Right kidney (tissue), 1 donor: ENCODE results near the gene PBRM1.

Experiments used
- DNase-seq: peaks from one replicate; pipeline ENCODE4 v3.0.0-alpha.2; 2016

Gene PBRM1

DNA sequence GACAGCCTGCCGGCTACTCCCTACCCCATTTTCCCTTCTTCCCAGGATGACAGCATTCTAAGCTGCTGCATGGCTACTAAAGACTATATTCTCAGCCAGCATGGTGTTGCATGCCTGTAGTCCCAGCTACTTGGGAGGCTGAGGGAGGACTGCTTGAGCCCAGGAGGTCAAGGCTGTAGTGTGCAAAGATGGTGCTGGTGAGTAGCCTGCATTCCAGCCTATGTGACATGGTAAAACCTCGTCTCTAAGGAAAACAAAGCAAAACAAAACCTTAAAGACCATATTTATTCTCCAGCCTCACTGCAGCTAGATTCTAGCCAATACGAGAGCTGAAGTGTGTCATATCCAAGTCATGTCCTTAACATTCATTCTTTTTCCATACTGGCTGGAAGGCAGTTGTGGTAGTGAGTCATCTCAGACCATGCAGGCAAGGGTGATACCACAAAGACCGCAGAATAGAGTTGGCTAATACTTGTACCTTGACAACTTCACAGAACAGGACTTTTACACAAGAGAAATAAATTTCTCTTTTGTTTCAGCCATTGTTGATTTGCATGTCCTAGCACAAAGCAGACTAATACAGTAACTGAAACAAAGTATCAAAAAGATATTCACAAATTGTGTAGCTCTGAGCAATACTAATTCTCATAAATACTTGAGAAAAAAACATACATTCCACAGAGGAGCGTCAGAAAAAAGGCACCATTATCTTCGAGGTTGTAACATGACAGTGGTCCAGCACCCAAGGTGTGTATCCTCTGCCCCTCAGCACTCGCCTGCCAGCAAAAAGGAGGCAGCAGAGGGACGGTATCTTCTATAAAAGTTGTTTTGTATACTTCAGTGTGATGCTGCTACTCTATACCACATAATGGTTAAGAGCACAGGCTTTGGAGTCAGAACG is 14.8 kb downstream of the PBRM1 start:
- no peak for DNase-seq

DNA sequence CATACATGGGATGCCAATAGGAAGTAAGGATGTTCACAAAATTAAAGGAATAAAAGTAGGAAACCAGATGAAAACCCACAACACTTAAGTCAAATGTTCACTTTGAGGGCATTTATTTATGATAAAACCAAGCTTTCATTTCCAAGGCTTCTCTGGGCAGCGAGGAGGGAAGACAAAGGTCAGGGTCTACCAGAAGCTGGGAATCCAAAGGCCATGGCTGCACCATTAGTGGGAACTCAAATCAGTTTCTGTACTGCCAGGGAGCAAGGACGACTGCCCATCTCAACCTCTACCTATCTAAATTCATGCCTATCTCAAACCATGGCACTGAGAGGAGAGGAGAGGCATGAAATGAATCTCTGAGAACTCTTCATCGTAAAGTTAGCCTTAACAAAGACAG is 22.6 kb downstream of the PBRM1 start:
- DNase-seq: no peak

DNA sequence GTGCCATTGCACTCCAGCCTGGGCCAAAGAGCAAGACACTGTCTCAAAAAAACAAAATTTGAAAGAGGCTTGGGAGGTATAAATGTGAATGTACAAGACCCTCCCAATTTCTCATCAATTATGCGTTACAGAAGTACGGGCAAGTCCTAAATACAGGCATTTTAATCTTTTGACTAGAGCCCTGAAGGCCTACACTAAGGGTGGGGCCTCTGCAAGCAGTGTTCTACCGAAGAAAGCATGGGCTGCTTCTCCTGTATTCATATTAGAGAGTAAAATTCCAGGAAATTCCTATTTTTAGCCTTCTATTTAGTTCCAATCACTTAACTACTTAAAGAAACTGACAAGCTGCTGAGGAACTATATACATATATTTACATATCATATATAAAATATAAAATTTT is 25.7 kb downstream of the PBRM1 start:
- DNase-seq: no peak

DNA sequence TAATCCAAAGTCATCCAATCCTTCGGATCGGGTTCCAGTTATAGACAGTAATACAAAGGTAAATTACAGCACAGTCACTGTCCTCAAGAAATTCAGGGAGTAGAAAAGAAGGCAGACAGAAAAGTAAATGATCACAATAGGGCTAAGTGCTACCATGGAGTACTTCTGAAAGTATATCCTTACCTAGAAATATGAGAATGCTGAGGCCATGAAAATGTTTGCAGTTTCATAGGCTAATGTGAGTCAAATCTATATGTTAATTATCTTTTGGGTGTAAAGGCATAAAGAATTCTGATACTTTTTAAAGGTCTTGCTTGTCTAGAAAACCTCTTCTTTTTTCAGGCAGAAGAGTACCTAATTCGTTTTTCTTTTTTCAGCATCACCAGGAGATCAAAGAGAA is 29.8 kb downstream of the PBRM1 start:
- no peak for DNase-seq

DNA sequence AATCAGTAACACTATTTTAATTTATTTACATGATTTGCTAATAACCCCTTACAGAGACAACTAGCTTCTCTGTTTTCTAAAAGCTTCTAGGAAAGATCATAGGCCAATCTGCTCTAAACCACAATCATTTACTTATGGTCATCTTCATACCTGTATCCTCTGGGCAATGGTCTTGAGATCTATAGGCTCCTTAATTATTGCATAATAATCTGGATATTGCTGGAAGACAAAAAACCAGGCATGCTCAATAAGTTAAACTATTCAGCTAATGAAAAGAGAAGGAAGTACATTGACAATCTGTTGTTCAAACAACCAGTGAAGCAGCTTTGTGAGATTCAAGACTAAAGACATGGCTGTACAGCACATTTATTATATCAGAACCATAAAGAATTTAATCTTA is 34.1 kb downstream of the PBRM1 start:
- DNase-seq: no peak

DNA sequence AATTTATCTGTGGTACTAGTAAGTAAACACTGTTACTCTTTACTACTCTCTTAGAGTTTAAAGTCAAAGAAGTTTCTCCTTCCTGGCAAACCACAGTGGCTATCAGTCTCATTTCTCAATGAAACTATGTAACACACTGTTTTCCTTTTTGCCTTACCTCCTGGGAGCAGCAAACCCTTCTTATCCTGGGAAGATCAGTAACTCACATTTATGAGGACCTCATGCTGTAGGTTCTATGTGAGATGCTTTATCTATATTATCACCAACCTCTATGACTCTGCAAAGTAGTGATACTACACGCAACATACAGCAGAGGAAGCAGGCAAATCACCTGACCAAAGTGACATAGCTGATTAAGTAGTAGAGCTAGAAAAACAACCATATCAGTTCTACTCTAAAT is 35.3 kb downstream of the PBRM1 start:
- no peak for DNase-seq

DNA sequence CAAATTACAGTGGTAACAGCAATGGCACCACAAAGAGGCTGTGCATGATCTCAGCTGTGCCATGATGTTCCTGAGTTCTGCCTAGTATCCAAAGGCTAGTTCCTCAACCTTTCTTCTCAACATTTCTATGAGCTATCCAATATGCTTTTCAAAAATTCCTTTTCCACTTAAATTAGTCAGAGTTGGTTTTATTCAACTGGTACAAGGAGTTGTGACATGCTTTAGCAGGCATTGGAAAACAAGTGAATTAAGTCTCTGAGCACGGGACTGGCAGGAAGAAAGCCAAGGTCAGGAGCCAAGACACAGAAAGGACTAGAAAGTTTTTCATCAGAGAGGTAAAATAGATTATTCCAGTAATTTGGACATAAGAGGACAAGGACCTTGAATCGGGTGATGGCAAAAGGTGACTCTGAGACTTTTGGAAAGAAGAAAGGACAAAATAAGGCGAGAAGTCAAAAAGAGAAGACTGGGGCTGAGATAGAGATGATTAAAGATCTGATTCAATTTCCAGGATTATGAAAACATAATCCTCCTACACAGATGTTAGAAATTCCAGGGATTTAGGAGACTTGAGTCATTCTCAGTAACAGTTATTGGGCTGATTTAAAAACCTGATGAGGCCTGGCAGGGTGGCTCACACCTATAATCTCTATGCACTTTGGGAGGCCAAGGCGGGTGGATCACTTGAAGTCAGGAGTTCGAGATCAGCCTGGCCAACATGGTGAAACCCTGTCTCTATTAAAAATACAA is 36.1 kb downstream of the PBRM1 start:
- DNase-seq: no peak

DNA sequence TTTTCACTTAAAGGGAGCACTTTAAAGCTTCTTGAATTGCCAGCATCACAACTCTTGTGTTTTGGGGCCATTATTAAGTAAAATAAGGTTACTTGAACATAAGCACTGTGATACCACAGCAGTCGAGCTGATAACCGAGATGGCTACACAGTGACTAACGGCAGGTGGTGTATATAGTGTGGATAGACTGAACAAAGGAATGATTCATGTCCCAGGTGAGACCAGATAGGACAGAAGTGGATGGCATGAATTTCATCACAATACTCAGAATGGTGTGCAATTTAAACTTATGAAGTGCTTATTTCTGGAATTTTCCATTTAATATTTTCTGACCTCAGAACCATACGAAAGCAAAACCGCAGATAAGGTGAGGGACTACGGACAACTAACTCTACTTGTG is 40.2 kb downstream of the PBRM1 start:
- DNase-seq: no peak

DNA sequence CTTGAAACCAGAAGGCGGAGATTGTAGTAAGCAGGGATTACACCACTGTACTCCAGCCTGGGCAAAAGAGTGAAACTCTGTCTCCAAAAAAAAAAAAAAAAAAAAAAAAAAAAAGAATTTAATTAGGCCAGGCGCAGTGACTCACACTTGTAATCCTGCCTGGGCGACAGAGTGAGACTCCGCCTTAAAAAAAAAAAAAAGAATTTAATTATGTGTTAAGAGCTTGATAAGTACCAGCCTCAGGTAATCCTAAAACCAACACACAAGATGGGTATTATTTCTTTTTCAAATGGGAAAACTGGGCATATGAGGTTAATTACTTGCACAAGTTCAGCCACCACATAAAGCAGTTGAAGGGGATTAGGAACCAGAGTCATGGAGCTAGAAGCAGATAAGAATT is 49.0 kb downstream of the PBRM1 start:
- DNase-seq: no peak

DNA sequence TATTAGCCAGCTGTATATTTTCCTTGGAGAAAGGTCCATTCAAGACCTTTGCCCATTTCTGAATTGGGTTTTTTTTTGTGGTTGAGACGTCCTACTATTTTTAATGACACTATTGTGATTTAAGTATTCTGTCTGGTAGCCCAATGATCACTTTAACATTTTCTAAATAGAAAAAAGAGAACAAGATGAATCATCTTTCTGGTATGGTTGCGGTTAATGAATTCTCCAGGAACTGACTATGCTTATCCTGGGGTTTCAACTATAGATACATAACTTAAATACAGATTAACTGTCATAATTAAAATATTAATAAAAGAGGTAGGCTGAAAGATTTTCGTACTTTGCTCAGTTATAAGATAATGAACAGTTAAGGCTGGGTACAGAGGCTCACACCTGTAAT is 51.9 kb downstream of the PBRM1 start:
- no peak for DNase-seq

DNA sequence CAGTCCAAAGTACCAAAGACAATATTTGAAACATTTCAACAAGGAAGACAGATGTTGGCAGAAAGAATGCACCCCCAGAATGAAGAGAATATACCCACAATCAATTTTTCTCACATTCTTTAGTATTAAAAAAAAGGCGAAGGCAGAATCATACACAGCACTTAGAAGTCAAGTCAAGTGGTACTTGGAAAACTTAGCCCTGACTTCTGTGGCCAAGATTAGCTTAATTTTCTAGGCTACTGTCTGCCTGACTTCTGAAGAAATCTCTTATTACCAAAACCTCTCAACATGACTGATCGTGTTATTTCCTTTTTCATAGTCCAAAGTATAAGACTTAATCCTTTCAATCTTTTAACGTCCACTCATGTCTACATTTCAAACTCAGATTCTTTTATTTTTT is 60.7 kb downstream of the PBRM1 start:
- no peak for DNase-seq

DNA sequence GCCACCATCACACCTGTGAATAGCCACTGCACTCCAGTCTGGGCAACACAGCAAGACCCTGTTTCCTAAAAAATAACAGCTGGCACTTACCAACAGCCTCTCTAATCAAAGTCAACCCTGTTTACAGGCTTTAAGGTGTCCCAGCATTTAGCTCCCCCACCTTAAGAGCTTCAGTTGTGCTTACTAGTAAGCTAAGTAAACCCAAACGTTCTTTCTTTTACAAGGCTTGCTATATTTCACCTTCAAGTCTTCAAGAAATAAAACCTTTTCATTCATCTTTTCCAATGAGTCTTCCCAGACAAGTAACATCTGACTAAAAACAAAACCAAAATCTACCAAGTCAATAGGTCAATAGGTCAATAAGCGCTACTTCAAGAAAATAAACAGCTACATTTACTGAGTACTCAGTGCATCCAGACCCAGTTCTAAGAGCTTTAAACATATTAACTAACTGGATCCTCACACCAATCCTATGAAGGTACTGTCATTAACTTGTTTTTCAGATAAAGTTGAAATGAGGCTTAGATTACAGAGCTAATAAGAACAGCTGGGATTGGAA is 62.4 kb downstream of the PBRM1 start:
- DNase-seq: no peak

DNA sequence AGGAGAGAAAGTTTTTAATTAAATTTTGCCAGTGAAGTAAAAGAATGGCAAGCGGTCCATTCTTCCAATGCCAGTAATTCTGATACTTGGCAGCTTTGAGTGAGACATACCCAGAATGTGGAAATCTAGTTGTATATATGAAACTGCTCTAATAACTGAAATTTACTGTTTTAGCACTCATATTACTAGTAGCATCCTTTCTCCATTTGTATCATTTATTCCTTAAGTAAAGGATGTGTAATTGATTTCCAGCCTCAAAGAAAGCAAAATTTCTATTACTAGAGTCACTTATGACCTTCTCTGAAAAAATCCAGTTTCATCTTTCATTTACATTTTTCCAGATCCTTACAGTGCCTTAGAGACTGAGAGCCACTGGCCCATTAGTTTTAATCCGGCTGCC is 65.1 kb downstream of the PBRM1 start:
- DNase-seq: no peak

DNA sequence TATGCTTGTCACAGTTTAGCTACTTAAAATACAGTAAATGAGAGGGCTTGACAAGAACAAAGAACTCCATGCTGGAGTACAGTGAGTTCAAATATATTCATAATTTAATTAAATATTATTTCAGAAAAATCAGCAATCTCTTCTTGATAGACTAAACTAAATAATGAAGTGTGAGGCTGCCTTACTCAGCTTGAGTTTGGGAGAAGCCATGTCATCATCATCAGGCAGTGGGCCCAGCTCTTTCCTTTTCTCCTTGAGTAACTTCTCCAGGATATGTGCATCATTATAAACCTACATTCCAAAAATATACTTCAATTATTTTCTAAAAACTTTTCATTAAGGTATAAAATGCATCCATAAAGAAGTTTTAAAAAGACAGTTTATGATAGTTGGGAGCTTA is 70.5 kb downstream of the PBRM1 start:
- no peak for DNase-seq

DNA sequence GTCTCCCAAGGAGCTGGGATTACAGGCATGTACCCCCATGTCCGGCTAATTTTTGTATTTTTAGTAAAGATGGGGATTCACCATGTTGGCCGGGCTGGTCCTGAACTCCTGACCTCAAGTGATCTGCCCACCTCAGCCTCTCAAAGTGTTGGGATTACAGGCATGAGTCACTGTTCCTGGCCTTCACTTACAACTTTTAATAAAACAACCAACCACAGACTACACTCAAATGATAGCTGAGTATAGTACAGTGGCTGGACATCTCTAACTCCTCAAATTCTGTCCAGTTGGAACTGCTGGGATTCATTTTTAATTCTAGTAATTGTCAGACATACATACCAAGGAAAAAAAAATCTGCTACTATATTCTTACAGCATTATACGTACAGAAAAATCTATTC is 71.0 kb downstream of the PBRM1 start:
- no peak for DNase-seq

DNA sequence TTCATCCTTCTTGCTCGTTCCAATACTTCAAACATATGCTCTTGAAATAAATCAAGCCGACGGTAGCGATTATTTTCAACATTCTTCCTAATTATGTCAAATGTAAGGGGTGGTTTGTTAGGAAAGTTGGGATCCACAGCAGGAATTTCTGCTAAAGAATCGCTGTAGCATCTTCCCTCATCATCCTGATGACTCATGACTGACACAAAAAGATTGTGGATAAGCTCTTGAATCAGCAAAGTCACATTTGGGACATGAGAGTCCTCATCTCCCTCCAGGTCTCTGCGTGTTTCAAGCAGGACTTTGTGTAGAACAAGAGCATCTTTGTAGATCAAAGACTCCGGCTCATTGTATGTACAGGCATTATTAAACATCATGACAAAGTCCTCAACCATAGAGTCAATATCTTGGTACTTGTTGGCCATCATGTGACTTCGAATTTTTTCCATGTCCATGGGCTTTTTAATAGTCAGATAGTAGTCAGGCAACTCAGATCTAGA is 76.3 kb downstream of the PBRM1 start:
- no peak for DNase-seq

DNA sequence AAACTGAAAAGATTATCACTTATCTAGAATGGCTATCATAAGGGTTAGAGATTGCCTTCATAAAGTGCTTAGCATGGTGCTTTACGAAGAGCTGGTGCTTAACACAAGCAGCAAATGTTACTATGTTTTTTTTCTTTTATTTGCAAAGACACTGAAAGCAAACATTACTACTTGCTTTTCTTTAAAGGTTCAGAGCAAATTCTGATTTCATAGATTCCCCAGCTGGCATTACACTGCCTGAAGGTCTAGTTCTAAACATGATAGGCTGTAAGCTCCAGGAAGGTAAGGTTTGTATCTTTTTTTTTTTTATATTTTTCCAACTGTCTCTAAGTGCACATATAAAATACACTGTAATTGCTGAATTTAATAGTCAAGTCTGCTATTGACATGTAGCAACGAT is 77.4 kb downstream of the PBRM1 start:
- no peak for DNase-seq

DNA sequence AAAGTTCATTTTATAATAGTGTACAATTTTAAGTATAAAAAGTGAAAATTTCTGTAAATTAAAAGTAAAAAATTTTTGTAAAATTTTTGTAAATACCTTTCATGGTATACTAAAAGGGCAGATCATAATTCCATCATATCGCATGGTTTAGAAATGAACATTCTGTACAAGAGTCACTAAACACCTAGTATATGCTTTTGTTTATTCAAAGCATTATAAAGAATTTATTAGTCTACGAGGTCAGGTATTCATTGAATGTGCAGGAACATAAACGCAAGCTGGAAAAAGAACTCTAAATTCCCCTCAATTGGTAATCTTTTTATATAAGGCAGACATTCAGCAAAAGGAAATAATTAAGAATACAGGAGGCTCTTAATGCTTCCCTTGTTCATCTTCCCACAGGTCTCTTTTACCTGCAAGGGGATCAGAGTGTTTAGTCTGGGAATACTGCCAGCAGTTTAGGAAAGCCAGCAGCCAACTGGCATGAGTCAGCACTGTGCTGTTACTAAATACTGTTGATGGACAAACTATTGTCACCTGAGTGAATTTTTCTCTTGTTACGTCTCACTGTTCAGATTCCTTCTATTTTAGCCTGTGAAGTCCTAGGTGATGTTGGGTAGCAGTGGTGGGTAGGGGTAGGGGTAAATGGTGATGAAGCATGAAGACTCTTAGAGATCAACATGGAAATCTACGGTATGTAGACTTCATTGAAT is 79.2 kb downstream of the PBRM1 start:
- no peak for DNase-seq

DNA sequence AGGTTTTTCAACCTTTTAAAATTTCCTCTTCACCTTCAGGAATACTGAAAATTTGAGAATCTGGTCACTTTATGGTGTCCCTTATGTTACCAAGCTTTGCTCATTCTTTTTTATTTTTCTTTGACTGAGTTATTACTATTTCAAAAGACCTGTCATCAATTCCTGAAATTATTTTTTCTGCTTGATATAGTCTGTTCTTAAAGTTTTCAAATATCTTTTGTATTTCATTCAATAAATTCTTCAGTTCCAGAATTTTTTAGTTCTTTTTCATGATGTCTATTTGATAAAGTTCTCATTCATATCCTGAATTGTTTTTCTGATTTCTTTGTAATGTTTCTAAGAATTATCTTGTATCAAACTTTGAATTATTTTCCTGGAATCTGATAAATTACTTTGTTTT is 85.5 kb downstream of the PBRM1 start:
- no peak for DNase-seq

DNA sequence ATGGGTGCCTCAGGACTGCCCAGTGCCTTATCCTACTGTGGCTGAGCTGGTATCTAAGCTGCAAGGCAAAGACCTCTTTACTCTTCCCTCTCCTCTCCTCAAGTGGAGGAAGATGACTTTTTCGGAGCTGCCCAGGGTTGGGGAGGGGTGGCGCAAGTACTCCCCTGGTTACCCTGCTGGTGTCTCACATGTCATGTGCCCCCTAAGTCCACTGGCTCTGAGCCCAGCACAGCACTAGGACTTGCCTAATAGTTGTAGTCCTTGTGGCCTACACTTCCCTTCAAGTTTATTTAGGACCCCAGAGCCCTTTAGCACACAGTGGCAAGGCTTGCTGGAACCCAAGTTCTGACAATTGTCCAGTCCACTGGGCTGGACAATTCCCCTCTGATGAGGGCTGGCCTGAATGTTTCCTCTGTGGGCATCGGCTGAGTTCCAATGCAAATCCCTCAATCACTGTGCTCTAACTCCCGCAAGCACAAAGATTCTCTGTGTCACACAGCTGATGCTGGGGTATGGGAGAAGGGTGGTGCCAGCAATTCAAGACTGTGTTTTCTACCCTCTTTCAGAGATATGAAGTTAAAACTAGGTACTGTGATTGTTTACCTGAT is 89.0 kb downstream of the PBRM1 start:
- no peak for DNase-seq

DNA sequence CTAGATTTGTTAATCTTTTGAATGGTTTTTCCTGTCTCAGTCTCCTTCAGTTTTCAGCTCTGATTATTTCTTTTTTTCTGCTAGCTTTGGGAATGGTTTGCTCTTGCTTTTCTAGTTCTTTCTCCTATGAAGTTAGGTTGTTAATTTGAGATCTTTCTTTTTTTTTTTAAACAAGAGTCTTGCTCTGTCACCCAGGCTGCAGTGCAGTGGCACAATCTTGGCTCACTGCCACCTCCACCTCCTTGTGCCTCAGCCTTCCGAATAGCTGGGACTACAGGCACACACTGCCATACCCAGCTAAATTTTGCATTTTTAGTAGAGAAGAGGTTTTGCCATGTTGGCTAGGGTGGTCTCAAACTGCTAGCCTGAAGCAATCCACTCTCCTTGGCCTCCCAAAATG is 92.6 kb downstream of the PBRM1 start:
- no peak for DNase-seq
